ENCODE data around the gene MVK. TPM values are rescaled to one million over a fixed set of nuclear protein-coding genes. Genes with fewer than 3 reads are reported as not detected.

The MVK gene
- total RNA-seq, 1 experiment from 2014 or later, result 19.2 TPM

GRCh38 chr12:109552971-109553370 lies 20.6 kb upstream of the MVK start:
- H3T11ph ChIP-seq (ENCODE audit: low read length), result no peak overlapping the region
- no peak overlapping the region for H4K8ac ChIP-seq (replicated peaks; ENCODE audit: insufficient read length, low read depth, low read length)
- no peak overlapping the region for H3K18ac ChIP-seq (ENCODE audit: insufficient read length, low read depth, low read length)
- no peak overlapping the region for H3K4ac ChIP-seq (ENCODE audit: low read depth, low read length)
- H3K23me2 ChIP-seq (ENCODE audit: insufficient read length, low read depth, low read length, poor library complexity, severe bottlenecking), result no peaks in the 10 kb centered on the region
- no peak overlapping the region for H3K9ac ChIP-seq (ENCODE audit: extremely low read depth, insufficient read length, low read length)
- no peaks in the 10 kb centered on the region for H3K9me3 ChIP-seq (ENCODE audit: control insufficient read depth, low read depth, low read length)
- no peak overlapping the region for H3K23ac ChIP-seq (ENCODE audit: insufficient read length, low read depth, low read length)
- Mint-ChIP-seq H3K4me1 (peaks cover 2 to 9% of the 10 kb centered on the region in 2 experiments; a peak in 3 of 4 replicates), H3K9me3 (no peaks in the 10 kb centered on the region), H3K36me3 (ENCODE audit: insufficient read depth in 1 of 3, low read depth in 3 of 3) (no peaks in the 10 kb centered on the region; a peak in 2 of 7 replicates), H3K27ac (no peak overlapping the region), H3K4me3 (no peak overlapping the region), H3K27me3 (ENCODE audit: low read depth) (peaks cover 13% of the 10 kb centered on the region)
- no peaks in the 10 kb centered on the region for H4K20me1 ChIP-seq (ENCODE audit: control insufficient read depth, insufficient read depth, insufficient read length)
- no peak overlapping the region for H3K56ac ChIP-seq (ENCODE audit: insufficient read length, low read depth, low read length)
- H2BK20ac ChIP-seq (ENCODE audit: low read depth, low read length, poor library complexity, severe bottlenecking), result no peak overlapping the region
- TF ChIP-seq, protein P1, sequence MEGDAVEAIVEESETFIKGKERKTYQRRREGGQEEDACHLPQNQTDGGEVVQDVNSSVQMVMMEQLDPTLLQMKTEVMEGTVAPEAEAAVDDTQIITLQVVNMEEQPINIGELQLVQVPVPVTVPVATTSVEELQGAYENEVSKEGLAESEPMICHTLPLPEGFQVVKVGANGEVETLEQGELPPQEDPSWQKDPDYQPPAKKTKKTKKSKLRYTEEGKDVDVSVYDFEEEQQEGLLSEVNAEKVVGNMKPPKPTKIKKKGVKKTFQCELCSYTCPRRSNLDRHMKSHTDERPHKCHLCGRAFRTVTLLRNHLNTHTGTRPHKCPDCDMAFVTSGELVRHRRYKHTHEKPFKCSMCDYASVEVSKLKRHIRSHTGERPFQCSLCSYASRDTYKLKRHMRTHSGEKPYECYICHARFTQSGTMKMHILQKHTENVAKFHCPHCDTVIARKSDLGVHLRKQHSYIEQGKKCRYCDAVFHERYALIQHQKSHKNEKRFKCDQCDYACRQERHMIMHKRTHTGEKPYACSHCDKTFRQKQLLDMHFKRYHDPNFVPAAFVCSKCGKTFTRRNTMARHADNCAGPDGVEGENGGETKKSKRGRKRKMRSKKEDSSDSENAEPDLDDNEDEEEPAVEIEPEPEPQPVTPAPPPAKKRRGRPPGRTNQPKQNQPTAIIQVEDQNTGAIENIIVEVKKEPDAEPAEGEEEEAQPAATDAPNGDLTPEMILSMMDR (conservative IDR thresholded peaks at IDR 0.05), result no peak
- H3K14ac ChIP-seq (ENCODE audit: insufficient read depth, low read length), result no peak overlapping the region
- H3K4me1 ChIP-seq (ENCODE audit: insufficient read depth, low read length), result no peaks in the 10 kb centered on the region
- H4K5ac ChIP-seq (ENCODE audit: insufficient read length, low read depth, low read length), result no peak overlapping the region
- WGBS (ENCODE audit: extremely low coverage, insufficient read length, low lambda C conversion rate), result no CpG with 5 or more reads among the region's 4 CpGs
- no peaks in the 10 kb centered on the region for H3K79me2 ChIP-seq (ENCODE audit: insufficient read depth, low read length)
- H2BK12ac ChIP-seq (ENCODE audit: insufficient read length, low read depth, low read length), result no peak overlapping the region
- H2BK15ac ChIP-seq (ENCODE audit: low read depth, low read length), result no peak overlapping the region
- H4K91ac ChIP-seq (ENCODE audit: insufficient read length, low read depth, low read length), result no peak overlapping the region
- H3K27me3 ChIP-seq (ENCODE audit: insufficient read depth, low read length), result no peaks in the 10 kb centered on the region
- DNase-seq, result no peak
- H3K79me1 ChIP-seq (ENCODE audit: insufficient read depth, low read depth, low read length, poor library complexity, severe bottlenecking), result no peaks in the 10 kb centered on the region
- no peak overlapping the region for H3K4me2 ChIP-seq (ENCODE audit: insufficient read depth, insufficient read length, low read length)
- no peak overlapping the region for H2AK5ac ChIP-seq (ENCODE audit: insufficient read length, low read length)
- H2BK5ac ChIP-seq (ENCODE audit: insufficient read length, low read length), result no peak overlapping the region
- no peak overlapping the region for H3K27ac ChIP-seq (ENCODE audit: insufficient read length, low read depth, low read length)
- H2BK120ac ChIP-seq (ENCODE audit: low read depth, low read length, poor library complexity, severe bottlenecking), result no peak overlapping the region
- no peak overlapping the region for H2AFZ ChIP-seq (ENCODE audit: low read length)

Data from H9 (cell line).